CD4-positive, alpha-beta T cell treated with Interleukin-12 subunit alpha and Interleukin-12 subunit beta, for 1 hour (primary cell): Measurements from ENCODE around the gene CACNA1D.
"Not testable (repeated sequence)": the region's sequence is repeated elsewhere in the genome, so short reads cannot be mapped to it uniquely, and the experiment has no call there.

Experiments used
- DNase-seq: peaks from one replicate; pipeline ENCODE4 v3.0.0-alpha.2; 2020

CACNA1D gene

DNA sequence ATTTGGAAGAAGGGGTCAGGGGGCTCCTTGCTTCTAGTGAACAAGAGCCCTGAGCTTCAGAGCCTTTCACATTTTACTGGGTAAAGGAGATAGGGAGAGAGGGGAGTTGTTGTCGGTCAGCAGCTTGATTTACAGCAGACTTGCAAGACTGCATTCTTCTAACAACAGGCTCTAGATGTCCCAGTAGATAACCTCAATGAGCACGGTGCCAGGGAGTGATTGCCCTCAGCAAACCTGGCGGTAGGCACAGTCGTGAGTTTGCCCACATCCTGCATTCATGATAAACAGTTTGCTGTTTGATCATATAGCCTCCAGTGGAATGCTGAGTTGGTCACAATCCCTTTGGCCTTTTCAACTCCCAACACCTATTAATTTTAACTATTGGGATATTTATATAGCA lies 170.4 kb downstream of the CACNA1D start:
- DNase-seq, result not testable (repeated sequence)

GRCh38 chr3:53665608-53666425 lies 171.4 kb downstream of the CACNA1D start:
- DNase-seq, result no peak

- DNase-seq, result no peak
These were observed 174.5 kb downstream of the CACNA1D start for GRCh38 chr3:53668872-53669271.

- DNase-seq, result no peak
These were observed 176.3 kb downstream of the CACNA1D start for GRCh38 chr3:53670721-53671120.

GRCh38 chr3:53671192-53671960 lies 177.0 kb downstream of the CACNA1D start:
- DNase-seq, result no peak

- no peak for DNase-seq
These were observed 177.5 kb downstream of the CACNA1D start for GRCh38 chr3:53671961-53672299.

GRCh38 chr3:53672981-53673380 lies 178.6 kb downstream of the CACNA1D start:
- no peak for DNase-seq

- DNase-seq, result no peak
These were observed 179.4 kb downstream of the CACNA1D start for GRCh38 chr3:53673722-53674350.

- DNase-seq, result no peak
These were observed 180.2 kb downstream of the CACNA1D start for GRCh38 chr3:53674582-53674981.

GRCh38 chr3:53675022-53675697 lies 180.7 kb downstream of the CACNA1D start:
- DNase-seq, result no peak

- no peak for DNase-seq
These were observed 181.5 kb downstream of the CACNA1D start for GRCh38 chr3:53675942-53676341.

DNA sequence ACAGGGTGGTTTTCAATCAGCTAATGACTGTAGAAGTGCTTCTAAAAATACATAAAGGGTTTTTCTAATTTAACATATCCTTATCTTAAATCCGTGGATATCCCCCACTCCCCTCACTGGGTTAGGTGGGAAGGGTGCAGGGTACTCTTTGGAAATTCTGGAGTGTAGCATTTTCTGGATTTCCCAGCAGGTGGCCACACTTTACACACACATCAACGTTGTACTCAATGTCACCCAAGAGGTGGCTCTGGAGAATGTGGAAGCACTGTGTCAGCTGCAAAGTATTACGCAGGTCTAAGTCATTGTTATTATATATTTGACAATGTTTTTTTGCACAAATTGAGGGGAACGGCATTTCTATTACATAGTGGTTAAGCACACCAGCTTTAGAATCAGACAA lies 183.0 kb downstream of the CACNA1D start:
- no peak for DNase-seq

DNA sequence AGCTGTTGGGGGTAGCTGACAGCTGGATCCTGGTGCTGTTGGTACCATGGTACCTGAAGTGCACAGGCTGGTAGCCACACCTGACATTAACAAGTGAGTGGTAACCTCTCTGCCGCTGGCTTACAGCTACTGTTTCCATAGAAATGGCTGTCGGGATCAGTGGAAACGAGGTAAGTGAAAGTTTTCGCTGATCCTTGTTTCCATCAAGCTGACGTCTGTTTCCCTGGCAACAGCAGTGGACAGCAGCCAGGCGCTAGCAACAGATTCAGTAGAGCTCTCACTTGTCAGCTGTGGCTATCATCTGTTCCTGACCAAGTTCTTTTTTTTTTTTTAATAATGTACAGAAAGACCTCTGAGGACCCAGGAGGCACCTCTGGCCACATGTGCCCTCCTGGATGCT lies 185.6 kb downstream of the CACNA1D start:
- DNase-seq, result no peak

DNA sequence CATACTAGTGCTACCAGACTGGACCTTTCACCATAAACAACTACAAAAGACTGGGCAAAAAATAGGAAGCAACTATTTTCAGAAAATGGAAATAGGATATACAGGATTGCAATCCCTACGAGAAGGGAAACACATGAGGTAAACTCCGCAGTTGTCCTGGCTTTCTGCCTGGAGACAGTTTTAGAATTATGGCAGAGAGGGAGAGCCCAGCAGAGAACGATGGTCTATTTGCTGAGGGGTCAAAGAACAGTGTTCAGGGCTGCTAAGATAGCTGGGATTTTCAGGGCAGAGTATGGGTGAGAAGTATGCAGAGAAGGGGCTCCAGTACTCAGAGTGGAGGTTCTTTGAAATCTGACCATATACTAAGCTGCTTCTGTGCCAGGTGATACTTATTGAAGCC lies 188.4 kb downstream of the CACNA1D start:
- DNase-seq, result no peak

DNA sequence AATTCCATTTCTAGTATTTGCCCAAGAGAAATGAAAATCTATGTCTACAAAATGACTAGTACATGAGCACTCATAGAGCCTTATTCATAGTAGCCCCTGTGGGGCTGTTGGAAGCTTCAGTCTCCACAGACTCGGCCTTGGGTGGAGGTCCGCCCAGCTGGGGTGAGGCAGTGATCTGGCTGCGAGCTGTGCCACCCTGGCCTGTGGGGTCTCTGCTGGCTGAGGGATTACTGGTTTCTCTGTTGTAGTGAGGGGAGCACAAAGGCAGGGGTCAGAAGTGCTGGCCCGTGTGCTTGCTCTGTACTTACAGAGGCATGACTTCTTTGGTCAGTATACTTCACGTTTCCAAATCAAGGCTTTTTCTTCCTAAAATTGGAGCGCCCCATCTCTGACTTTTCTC lies 193.7 kb downstream of the CACNA1D start:
- no peak for DNase-seq

- DNase-seq, result no peak
These were observed 194.6 kb downstream of the CACNA1D start for GRCh38 chr3:53688989-53689388.

DNA sequence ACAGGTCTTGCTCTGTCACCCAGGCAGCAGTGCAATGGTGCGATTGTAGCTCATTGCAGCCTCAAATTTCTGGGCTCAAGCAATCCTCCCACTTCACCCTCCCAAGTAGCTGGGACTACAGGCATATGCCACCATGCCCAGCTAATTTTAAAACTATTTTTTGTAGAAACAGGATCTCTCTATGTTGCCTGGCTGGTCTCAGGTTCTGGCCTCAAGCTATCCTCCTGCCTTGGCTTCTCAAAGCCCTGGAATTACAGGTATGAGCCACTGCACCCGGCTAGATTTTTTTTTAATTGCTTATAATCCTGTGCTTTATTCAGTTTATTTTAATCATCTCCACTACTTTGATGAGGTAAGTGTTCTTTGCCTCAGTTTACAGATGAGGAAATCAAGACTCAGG lies 195.3 kb downstream of the CACNA1D start:
- DNase-seq, result no peak

GRCh38 chr3:53690521-53690920 lies 196.1 kb downstream of the CACNA1D start:
- no peak for DNase-seq

GRCh38 chr3:53691349-53691748 lies 196.9 kb downstream of the CACNA1D start:
- DNase-seq, result no peak

- no peak for DNase-seq
These were observed 197.5 kb downstream of the CACNA1D start for GRCh38 chr3:53691885-53692284.

DNA sequence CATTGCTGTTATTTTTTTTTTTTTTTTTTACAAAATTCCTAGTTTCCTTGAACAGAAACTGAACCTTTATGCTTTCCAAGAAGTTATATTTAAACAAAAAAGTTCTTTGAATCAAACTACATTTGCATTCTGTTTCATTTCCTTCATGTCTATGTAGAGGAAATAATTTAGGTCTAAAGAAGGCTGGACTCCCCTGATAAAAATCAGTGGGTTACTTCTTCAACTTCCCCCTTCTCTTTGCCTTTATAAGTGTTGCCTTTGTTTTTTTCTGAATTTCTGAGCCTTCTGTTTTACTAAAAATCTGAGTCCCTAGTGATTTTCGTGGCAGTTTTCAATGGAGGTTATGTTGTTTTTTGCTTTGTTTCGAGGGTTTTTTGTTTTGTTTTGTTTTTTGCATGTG lies 199.0 kb downstream of the CACNA1D start:
- DNase-seq, result no peak

GRCh38 chr3:53694046-53694445 lies 199.6 kb downstream of the CACNA1D start:
- no peak for DNase-seq

DNA sequence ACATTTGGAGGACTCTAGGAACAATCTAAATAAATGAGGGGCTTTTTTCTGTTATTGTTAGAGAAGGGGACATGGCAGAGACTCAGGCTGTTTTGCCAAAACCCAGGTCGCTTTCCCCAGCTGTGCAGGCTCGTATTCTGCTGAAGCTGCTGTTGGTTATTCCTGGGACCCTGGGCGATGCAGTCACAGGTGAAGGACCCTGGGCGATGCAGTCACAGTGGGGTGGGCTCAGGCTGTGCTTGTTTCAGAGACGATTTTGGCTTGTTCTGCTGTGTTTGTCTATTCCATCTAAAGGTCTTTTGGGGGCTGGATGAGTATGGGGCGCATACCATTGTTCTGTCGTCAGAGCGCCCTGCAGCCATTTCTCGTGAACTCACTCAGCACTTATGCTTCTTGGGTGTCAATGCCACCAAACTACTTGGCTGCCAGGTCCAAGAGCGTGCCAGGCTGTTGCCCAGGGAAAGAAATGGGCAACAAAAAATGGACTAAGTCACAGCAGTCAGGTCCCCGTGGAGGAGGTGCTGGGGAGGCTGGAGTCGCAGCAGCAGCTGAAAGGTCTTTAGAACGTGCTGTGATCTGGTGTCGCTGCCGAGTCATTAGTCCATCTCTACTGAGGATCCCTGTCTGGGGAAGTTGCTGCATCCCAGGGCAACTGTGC lies 200.4 kb downstream of the CACNA1D start:
- DNase-seq, result no peak
